HG03095 (cell line): ENCODE measurements around the gene TMEM135.

Source experiments
- ATAC-seq: cut with Tn5 transposase; IDR thresholded peaks from one replicate; pipeline ENCODE4 v1.9.1; 2021; ENCODE audit warnings: moderate library complexity; ENCODE audit not compliant: unreplicated experiment

The TMEM135 gene

DNA sequence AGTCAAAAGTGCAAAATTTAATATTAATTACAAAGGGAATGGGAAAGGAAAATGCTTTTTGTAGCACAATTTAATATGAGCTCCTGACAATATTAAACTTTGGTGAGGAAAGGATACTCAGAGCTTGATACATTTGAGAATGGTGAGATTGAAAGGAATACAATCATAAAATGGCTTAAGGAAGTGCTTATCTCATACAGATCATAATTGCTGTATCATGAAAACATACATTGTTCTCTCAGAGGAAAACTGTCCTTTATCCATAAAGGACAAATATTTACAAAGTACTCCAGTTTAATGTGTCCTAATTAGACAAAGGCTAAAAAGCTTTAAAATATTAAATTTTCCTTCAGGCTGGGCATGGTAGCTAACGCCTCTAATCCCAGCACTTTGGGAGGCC lies 260.4 kb downstream of the TMEM135 start:
- ATAC-seq: no peak

DNA sequence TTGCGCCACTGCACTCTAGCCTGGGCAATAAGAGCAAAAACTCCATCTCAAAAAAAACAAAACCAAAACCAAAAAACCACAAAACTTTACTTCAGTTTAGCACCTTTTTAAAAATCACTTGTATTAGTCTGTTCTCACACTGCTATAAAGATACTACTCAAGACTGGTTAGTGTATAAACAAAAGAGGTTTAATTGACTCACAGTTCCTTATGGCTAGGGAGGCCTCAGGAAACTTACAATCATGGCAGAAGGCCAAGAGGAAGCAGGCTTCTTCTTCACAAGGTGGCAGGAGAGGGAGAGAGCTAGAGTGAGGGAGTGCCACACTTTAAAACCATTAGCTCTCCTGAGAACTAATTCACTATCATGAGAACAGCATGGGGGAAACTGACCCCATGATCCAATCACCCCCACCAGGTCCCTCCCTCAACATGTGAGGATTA lies 261.3 kb downstream of the TMEM135 start:
- ATAC-seq: no peak

DNA sequence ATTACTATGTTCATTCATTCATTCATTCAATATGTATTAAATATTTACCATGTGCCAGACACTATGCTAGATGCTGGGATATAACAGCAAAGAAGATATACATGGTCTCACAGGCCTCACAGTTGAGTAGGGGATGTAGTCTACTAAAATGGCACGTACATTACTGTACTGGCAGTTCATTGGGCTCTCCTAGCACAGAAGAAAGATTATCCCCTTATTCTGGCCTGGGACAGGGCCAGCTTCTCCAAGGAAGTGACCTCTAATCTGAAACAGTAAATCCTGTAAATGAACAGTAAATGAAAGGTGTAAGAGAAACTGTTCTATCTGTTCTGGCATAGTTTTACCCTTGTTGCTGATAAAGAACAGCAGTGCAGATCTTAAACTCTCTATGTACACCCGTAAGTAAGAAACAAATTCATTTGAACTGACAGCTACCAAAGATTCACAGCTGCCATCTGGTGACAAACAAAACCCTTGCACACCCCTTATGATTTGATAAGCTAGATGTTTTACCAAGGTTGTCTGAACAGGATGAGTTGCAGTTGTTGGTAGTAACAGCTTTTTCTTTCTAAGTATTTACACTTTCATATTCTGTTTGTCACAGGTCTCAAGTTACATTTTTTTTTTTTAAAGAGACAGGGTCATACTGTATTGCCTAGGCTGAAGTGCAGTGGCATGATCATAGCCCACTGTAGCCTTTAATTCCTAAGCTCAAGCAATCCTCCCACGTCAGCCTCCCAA lies 263.1 kb downstream of the TMEM135 start:
- no peak for ATAC-seq

DNA sequence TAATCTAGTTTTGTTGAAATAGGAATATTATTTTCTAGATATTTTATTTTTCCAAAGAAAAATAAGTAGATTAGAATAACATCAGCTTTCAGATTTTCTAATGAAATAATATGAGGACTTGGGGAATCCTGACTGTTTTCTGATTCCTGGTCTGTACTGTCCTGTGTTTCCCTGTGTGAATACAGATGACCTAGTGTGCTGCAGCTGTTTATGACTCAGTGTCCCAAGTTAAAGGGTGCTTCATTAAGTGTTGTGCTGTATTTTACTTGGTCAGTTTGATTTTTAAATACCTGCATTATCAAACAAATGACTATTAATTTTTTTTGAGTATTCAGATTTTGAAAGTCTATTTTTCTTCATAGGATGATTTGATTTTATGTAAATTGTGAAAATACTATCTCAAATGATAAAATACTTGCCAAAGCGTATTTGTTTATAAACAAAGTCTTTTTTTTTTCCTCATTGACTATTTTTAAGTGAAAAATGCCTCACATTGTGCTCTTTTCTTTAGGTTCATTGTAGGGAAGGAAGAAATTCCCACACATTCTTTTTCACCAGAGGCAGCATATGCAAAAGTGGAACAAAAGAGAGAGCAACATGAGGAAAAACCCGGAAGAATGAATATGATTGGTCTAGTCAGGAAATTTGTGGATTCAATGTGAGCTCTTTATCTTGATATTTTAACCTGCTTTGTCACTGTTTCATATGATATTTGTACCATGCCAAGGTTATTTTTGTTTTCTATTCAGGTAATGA lies 264.2 kb downstream of the TMEM135 start:
- ATAC-seq: no peak

DNA sequence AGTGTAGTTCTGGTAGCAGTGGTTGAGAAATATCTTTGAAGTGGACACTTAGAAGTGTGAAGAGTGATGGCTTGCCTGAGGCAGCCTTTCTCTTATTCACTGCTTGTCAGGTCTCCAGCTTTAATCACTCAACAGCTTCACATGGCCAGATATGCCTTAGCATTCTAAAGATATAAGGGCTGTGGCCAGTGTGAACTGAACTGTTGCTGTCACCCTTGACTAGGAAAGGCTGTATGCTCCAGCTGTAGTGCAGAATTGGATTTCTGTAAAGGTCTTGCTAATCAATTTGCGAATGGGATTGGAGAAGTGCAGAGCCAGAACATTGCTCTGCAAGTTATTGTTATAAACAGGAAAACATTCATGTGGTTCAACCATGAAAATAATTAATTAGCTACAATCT lies 266.7 kb downstream of the TMEM135 start:
- no peak for ATAC-seq

DNA sequence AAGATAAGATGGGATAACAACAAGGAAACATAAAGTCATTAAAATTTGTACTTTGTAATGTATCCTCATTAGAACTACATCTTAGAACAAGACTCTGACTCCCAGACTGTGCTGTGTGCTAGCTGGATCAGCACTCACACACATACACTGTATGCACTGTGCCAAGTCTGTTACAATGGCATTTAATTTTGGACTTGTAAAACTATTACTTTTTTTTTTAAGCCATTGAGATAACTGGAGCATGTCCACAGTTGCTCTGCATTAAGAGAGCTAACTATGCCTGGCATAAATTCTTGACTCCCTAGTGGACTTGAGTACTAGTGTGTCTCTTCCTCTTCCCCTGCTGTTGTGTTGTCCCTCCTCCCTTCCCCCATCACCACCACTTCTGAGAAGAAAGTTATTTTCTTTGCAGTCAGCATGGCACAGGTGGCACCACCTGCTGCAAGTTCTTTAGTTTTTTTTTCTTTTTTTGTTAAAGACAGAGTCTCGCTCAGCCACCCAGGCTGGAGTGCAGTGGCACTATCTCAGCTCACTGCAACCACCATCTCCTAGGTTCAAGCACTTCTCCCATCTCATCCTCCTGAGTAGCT lies 268.6 kb downstream of the TMEM135 start:
- no peak for ATAC-seq

DNA sequence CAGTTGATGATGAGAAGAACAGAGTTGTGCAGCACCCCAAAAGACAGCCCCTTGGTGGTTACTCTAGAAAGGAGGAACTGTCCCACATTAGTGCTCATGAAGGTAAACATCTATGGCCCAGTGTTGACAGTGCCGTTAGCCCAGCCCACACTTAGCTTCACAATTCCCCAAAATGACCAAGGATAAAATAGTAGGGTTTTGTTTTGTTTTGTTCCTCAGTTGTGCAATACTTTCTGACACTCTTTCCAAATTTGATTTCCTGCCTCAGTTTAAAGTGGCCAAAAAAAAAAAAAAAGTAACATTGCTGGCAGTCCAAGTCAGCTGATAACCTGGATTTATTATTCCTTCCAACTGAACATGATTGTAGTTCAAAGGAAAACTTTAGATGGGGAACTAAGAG lies 269.4 kb downstream of the TMEM135 start:
- ATAC-seq: no peak

DNA sequence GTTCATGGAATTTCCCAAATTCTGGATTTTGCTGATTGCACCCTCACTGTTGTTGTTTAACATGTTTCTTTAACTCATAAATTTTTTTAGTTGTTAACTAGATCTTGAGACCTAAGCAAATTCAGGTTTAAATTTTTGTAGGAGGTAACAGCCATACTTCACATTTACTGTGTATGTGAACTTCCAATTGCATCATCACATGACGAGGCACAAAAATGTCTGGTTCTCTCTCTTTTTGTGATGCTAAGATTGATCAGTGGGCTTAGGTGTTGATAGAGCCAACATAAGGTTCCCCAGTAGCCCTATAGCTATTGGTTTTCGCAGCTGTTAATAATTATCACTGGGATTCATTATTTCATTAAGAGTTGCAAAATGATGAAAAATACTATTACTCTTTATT lies 277.5 kb downstream of the TMEM135 start:
- no peak for ATAC-seq

DNA sequence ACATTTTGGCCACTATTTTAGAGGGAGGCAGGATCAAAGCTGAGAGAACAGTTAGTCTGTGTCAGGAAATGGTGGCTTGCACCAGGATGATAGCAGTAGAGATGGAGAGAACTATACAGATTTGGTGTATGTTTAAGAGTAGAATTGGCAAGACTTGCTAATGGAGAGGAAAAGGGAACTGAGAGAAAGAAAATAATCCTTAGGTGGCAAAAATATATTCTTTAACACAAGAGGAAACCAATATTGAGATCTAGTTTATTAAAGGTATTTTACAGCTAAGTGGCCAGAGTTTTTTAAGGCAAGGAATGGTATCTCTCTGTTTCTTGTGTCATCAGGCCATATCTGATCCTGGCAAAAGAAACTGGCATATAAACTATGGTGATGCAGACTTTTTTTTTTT lies 278.8 kb downstream of the TMEM135 start:
- ATAC-seq: no peak

DNA sequence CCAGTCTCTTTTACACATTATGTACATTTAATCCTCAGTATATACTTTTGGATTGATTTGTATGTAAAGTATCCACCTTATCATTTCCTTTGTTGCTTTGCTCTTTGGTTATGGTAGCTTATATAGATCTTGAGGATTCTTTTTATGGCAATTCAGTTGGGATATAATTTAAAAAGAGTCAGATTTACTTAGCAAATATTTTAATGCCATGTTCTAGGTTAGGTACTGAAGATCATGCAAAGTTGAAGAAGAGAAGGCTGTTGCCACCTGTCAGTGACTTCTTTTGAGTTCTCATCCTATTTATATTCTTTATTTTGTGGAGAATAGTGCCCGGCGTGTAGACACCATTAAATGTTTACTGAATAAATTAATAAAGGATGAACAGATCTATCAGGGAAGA lies 279.7 kb downstream of the TMEM135 start:
- ATAC-seq: no peak

DNA sequence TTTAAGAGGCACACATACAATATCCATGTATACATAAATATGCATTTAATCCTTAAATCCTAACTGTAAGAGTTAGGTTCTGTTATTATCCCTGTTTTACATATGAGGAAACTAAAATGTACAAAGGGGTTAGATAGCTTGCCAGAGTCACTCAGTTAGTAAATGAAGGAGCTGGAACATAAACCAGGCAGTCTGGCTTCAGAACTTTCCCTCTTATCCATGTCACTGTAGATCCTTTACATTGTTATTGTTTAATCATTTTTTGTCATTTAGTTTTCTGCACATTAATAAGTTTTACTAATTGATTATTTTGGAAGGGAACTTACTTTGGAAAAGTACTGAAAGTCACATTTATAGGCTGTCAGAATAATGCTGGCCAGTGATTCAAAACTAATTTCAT lies 282.4 kb downstream of the TMEM135 start:
- ATAC-seq: no peak

DNA sequence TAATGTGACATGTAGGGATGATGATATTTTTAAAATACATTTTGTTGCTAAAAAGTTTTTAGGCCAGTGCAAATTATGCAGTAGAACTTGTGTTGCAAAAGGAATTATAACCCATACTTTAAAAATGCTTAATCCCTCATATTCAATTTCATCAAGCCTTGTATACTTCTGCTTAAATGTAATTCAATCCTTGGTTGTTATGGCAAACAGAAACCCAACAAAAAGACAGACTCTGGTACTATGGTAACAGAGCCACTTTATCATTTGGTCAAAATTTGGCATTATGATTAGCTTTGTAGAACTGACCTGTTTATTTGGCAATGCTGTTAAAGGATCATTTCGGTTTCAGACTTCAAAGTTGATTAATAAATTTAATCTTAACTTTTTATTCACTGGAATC lies 284.8 kb downstream of the TMEM135 start:
- no peak for ATAC-seq

DNA sequence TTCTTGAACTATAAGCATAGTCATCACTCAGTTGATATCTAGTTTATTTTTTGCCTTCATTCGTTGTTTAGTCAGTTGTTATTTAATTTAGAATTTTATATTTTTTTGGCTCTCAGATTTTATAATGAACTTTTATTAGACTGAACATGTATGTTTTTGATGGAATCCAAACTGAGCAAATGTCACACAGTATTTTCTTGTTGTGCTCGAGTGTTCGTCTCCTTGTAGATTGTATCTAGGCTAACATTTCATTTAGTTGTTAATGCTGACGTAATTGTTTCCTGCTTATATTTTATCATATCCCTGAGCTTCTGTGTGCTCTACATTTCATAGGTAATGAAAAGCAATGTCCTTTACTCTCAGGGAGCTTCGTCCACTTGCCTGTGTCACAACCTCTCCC lies 286.2 kb downstream of the TMEM135 start:
- ATAC-seq: no peak

DNA sequence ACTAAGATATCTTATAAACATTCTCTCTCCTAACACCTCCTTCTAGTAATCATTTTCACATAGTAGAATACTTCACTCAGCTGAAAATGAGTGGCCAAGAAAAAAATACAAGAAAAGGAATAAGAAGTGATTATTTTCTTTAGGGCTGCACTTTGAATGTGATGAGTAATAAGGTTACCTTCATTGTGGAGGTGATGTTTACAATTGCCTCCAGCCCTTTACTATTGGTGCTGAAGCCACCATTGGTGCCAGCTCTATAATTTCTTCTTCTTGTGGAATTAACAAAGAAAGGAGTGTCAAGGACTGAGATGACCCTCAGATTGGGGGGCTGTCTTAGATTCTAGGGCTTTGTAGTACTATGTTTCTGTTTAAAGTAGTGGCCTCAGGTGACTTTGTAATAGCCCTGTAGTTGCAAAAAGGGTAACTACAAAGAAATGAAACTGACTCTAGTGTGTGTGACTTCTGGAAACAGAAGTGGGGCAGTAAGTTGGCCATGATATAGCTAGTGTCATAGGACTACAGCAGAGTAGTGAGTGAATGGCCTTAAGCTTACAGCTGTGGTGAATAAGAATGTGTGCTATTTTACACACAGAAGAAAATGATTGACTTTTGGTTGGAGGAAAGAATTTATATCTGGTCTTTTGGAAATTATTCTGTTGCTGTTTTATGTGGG lies 287.2 kb downstream of the TMEM135 start:
- ATAC-seq: no peak

DNA sequence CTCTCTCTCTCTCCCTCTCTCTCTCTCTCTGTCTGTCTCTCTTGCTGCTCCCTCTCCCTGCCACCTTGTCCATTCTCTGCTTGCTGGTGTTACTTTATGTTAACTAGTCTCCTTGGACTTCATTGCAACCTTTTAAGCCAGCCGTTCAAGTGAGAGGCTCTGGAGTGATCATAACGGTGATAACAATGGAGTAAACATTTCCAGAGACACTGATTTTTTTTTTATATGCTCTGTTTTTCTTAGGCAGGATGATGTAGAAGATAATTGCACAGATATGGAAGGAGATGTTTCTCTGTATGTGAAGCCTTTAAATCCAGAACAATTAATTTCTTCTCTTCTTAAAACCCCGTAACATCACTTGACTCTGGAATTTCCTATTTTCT lies 287.7 kb downstream of the TMEM135 start:
- no peak for ATAC-seq

DNA sequence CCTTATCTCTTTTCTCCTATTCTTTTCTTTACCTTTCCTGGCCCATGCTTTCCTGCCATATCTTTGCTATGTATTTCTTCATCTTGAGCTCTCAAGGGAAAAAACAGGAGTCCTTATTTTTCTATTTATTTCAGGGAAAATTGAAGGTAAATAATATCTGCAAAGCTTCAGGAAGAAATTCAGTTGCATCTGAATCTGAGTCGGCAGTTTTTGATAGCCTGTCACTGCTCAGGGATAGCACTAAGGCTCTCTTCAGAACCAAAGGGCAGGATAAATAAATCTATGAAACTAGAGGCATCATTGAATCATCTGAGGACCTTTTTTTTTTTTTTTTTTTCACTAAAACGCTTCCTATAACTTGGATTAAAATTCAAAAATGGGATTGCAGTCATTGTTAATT lies 288.9 kb downstream of the TMEM135 start:
- no peak for ATAC-seq

DNA sequence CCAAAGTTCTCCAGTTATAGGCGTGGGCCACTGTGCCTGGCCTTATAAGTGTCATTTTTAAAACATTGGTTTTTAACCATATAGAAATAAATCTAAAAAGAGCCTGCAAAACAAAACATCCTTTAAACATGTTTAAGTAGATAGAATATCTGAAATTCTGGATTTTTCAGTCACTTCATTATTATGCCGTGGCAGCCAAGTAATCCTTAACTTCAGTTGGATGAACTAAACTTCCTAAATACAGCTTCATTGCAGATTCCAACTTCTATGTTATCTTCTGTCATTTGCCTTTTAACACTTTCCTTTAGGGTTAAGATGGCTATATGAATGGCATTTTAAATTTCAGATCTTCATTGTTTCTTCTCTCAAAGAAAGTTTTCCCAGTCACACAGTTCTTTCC lies 291.4 kb downstream of the TMEM135 start:
- ATAC-seq: no peak

DNA sequence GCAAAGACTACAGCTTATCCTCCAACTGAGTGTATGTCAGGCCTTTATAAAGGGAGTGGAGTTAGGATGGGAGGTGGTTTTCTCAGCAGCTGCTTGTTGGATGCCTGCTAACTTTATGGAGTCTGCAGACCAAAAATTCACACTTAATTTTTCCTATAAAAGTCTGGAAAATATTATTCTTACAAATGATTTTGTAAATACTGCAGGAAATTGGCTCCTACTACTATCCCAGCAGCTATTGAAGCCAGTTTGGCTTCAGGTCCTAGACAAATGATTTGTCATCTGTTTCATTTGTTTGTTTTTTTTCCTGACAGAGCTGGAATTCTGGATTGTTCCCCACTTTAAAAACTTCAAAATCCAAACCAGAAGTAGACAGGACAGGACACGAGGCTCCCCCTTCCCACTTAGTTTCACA lies 292.5 kb downstream of the TMEM135 start:
- ATAC-seq: no peak

DNA sequence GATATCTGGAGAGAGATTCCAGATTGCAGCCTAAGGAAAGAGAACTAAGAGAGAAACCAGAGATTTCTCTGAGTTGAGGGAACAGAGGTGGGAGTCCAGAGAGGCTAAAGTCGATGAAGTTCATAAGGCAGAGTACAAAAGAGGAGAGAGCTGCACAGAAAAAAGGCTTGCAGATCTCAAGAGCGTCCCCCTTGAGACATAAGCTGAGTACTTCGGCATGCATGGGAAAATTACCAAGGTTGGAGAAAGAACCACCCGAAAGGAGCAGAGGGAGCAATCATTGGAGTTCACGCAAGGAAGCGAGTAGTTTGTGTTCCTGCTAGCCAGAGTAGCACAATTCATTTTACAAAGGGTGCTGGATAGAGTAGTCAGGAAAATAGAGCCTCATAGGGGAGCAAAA lies 293.5 kb downstream of the TMEM135 start:
- no peak for ATAC-seq

DNA sequence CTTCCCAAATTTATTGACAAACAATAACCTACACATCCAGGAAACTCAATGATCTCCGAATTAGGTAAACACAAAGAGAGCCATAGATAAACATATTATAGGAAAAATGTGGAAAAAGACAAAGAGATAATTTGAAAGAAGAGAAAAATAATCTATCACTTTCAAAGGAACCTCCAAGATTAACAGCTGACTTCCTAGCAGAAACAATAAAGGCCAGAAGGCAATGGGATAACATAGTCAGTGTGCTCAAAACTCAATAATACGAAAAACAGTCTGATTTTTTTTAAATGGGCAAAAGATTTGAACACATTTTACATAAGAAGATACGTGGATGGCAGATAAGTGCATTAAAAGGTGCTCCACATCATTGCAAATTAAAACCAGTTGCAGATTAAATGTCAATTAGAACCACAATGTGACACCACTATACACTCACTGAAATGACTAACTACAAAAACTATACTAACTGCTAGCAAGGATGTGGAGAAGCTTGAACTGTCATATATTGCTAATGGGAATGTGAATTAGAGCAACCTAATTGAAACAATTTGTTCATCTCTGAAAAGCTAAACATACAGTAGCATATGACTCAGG lies 300.4 kb downstream of the TMEM135 start:
- no peak for ATAC-seq

DNA sequence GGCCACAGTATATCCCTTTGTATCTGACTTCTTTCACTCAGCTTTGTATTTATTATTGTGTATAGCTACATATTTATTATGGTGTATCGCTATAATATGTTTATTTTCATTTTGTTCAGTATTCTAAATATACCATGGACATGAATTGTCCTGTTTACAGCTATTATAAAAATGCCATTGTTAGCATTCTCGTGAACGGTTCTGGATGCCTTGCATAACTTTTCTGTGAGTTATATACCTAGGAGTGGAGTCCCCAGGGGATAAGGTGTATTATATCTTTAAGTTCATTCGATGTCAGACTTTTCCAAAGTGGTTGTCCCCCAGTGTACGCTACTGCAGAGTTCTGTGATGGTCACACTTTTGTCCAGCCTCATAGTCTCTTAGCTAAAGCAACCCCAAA lies 301.7 kb downstream of the TMEM135 start:
- no peak for ATAC-seq
